Measurements from ENCODE around the gene CHRNB1. TPM values are rescaled to one million over a fixed set of nuclear protein-coding genes. Genes with fewer than 3 reads are reported as not detected.
A peak's percentile ranks its signal among the peaks of the same experiment; 100 is the strongest.

The CHRNB1 gene, protein sequence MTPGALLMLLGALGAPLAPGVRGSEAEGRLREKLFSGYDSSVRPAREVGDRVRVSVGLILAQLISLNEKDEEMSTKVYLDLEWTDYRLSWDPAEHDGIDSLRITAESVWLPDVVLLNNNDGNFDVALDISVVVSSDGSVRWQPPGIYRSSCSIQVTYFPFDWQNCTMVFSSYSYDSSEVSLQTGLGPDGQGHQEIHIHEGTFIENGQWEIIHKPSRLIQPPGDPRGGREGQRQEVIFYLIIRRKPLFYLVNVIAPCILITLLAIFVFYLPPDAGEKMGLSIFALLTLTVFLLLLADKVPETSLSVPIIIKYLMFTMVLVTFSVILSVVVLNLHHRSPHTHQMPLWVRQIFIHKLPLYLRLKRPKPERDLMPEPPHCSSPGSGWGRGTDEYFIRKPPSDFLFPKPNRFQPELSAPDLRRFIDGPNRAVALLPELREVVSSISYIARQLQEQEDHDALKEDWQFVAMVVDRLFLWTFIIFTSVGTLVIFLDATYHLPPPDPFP
- total RNA-seq = 4.9 TPM

GRCh38 chr17:7444682-7445618 lies at the start of gene CHRNB1:
CHRNB1 (plus strand) TSS chr17:7445061; CDS start chr17:7445128, 67 bp downstream.
- peak; percentile 19 for ATAC-seq

DNA sequence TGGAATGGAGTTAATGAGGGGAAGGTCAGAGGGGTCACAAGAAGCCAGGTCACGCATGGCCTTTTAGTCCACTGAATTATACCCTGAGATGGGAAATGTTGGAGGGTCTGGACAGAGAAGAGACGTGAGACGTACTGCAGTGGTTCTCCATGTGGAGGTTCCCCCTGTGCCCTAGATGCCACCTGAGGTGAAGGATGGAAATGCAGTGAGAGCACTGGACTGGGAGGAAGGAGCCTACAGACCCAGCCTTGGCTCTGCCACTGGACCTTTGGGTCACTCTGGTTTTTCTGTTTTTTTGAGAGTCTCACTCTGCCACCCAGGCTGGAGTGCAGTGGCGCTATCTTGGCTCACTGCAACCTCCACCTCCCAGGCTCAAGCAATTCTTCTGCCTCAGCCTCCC lies 48.7 kb upstream of the CHRNB1 start:
- ATAC-seq = no peak

DNA sequence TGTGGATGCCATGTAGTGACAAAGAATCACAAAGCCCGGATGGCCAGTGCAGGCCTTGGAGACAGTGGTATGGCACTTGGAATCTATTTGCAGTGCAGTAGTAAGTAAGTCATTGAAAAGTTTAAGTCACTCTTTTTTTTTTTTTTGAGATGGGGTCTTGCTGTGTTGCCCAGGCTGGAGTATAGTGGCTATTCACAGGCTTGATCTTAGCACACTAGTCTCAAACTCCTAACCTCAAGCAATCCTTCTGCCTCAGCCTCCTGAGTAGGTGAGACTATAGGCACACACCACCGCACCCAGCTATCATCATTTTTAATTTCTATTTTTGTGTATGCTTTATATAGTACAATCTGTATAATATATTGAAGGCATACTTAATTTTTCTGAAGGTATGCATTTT lies 46.2 kb upstream of the CHRNB1 start:
- no peak for ATAC-seq

DNA sequence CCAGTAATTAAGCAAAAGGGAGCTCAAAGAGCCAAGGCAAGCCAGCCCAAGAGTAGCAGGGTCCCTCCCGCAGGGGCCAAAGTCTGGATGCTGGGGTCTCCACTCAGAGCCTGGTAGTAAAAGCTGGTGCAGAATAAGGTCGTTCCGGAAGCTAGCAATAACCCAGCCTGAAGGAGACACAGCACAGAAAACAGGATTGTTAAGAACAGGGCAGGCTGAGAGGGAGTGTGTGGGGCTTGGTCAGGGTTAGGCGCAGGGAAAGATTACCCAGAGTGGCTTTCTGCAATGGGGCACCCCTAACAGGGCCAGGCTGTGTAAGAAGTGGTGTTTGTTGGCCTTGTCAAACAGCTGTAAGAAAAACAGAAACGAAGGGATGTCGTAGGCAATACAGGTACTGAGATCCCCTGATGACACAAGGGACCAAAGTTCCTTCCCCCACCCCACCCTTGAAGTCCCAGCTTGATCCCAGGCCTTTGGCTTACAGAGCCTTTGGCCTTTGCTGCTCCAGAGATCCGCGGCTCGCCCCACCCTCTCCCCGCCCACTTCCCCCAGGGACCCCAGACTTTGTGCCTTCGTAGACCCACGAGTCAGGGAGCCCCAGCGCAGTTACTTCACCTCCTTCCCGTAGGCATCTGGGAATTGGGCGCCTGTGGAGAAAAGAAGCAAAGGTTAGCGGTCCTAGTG lies 41.7 kb upstream of the CHRNB1 start:
- ATAC-seq = no peak

DNA sequence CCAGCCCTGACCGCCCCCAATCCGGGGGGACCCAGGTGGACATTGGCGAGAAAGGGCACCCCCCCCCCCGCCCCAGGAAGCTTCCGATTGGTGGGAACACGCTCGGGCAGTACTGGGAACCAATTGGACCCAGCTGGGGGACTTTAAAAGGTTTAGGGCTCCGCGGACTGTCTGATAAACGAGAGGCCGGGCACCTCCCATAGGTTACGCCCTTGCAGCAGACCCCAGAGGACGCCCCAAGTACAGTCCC lies 41.2 kb upstream of the CHRNB1 start:
- no peak for ATAC-seq

GRCh38 chr17:7403977-7404736 lies 40.7 kb upstream of the CHRNB1 start, which contains the start of gene TMEM256:
TMEM256 (minus strand) TSS chr17:7404097; CDS start chr17:7404084, 13 bp downstream.
- ATAC-seq = peak; percentile 92

DNA sequence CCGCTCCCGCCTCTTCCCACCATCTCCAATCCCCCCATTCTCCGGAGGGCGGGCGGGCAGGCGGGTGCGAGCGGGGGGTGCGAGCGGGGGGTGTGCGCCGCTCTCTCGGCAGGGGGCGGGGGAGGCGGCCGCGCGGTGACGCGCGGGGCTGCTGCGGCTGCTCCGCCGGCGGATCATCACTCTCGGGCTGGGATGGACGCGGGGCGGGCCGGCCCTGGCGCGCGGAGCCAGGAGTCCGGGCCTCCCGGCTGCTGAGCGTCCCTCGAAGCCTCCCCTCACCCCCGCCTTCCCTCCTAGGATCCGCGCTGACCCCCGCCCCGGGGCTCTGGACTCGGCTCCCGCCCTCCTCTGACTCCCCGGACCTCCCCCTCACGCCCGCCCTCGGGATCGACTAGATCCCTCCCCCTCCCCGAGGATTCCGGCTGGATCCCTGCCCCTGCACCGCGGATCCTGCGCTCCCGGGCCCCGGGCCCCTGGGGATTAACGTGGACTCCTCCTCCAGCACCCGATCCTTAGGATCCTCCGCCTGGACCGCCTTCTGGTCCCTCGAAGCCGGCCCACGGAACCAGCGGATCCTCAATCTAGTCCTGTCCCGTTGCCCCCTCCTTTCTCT lies 40.0 kb upstream of the CHRNB1 start:
- peak; percentile 40 for ATAC-seq

DNA sequence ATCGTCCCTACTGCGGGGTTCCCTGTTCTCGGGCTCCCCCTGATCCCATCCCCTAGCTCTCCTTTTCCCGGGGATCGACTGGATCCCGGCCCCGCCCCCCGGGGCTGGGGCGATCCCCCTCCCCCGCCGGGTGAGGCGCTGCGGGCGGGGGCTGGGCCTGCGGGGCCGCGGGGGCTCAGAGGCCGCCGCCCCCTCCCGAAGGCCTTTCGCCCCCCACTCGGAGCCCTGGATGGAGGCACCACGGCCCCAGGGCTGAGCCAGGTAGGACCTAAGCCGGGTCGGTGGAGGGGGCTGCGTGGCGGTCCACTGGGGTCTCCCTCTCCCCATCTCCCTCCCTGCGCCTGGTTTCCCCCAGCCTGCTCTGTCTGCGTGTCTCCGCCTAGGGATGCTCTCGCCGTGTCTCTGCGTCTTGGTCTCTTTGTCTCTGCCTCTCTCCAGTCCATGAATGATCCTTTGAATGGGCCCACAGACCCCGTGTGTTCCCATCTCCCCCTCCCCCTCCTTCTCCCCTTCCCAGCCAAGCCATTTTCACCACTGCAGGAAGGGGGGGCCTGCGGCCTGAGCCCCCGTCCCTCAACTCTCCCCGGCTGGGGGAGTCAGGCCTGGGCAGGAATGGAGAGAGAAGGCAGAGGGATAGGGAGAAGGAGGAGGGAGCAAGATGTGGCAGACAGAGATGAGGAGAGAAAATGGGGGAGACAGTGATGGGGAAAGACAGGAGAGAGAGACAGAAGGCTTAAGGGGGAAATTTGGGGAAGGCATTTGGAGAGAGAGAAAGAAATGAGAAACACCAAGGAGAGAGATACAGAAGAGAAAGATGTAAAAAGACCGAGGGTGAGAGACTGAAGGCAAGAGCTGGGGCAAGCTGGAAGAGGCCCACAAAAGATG lies 39.3 kb upstream of the CHRNB1 start:
- ATAC-seq = no peak

DNA sequence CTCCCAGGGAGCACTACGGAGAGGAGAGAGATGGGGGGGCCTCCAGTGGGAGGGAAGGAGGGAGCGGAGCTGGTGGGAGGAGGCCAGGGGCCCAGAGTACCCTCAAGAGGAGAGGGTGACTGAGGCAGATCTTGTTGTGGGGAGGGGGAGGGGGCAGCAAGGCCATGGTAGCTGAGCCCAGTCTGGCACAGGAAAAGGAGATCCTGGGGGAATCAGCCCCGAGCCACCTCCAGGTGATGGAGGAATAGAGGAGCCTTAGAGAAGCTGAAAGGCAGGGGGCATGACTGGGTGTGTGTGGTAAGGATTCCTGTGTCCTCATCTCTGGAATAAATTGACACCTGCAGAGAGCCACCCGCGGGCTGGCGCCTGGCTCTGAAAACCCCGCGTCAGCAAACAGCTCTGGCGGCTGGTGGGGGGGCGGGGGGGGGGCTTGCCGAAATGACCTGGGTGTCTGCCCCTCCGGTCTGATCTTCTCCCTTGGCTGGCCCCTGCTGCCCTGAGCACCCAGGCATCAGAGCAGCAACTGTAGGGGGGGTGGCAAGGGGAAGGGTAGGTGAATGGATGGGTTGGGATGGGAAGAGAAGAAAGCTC lies 38.5 kb upstream of the CHRNB1 start:
- ATAC-seq = no peak

GRCh38 chr17:7407082-7407481 lies 37.8 kb upstream of the CHRNB1 start:
- no peak for ATAC-seq

DNA sequence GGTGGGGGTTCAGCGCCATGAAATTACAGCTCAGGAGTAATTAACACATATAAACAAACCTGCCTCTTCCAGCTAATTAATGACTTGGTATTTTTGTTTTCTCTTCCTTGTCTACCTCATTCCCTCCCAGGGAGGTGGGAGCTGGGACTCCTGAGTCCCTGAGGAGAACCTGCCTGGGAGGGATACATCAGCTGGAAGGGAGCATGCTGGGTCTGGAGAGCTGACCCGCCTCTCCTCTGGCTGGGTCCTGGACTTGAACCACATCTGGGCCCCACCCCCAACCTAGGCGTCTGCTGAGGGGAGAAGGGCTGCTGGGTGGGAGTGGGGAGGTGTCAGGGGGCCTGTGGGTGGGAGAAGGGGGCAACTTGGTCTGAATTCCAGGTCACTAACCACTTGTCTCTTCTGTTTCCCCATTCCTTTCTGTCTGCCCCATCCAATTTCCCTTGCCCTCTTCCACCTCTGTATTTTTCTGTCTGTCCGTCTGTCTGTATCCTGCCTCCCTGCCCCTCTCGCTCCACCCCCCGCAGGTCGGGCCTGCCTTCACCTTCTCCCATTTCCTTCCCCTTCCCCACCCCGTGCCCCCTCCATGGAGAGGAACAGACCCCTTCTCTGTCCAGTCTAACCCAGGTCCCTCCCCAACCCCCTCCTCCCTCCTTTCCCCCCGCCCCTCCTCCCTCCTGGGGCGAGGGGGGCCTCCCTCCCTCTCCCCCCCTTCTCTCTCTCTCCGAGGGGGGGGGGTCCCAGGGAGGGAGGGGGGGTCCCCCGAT lies 37.2 kb upstream of the CHRNB1 start, which contains the start of gene NLGN2:
Gene NLGN2, plus strand, starts transcription at position 361 of the 767 bp plus-strand sequence. CDS start 411 bp downstream, outside the sequence.
- ATAC-seq = no peak

DNA sequence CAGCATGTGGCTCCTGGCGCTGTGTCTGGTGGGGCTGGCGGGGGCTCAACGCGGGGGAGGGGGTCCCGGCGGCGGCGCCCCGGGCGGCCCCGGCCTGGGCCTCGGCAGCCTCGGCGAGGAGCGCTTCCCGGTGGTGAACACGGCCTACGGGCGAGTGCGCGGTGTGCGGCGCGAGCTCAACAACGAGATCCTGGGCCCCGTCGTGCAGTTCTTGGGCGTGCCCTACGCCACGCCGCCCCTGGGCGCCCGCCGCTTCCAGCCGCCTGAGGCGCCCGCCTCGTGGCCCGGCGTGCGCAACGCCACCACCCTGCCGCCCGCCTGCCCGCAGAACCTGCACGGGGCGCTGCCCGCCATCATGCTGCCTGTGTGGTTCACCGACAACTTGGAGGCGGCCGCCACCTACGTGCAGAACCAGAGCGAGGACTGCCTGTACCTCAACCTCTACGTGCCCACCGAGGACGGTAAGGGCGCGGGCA lies 36.6 kb upstream of the CHRNB1 start:
- no peak for ATAC-seq

DNA sequence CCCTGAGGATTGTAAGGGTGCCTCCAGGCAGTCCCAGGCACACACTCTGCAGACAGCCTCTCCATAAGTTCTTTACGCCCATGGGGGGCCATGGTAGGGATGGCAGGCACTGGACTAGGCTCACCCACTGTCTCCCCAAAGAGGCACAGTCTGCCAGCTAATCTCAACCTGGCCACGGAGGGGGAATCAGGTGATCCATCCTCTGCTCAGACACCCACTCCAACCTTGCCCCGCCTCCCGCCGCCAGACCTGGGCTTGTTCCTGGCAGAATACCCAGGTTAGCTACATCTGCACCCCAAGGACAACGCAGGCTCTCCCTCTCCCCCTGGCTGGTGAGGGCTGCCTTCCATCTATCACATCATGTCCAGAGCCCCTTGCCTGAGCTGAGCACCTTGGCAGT lies 36.0 kb upstream of the CHRNB1 start:
- no peak for ATAC-seq

DNA sequence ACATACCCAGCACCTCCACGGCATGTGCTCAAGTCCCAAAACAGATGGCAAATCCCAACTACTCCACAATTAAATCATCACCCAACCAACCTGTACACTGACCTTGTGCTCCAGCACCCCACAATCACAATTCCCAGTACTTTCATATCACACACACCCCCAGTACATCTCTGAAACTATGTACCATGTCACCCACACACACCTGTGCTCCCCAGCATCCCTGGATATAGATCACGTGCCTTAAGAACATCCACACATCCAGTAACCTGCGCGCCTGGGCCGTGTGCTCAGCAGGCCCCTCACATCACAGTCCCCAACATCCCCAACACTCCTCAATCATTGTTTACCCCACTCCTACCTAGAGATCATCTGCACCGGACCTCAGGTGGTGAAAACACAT lies 35.1 kb upstream of the CHRNB1 start:
- ATAC-seq = no peak

DNA sequence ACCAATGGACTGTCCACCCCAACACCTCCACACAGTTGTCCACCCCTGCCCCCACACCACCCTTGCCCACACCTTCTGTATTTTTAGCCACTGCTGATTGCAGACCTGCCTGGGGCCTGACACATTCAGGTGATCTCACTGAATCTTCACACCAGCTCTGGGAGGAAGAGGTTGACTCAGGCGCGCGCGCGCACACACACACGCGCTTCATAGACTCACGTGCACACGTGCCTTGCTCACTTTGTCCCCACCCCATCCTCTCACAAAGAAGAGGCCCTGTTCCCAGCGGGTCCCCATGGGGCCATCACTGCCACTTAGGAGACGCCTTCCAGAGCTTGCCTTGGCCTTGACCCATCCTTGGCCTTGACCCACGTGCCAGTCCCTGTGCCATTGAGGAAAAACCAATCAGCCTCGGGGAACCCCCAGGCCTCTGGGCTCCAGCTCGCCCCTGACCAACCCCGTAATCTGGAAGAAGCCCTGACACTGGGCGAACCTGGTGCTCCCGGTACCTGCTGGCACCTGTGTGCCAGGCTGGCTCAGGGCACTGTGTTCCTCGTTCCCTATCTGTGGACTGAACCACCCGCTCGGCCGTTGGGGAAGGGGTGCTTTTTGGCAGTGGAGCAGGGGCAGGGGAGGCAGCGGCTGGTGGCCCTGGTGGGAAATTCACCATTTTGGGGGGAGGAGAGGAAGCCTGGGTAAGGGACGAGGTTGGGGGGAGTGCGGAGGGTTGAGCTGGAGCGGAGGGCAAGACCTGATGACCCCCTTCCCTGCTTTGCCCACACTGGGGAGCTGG lies 34.0 kb upstream of the CHRNB1 start:
- no peak for ATAC-seq

- ATAC-seq = no peak
Measured at GRCh38 chr17:7411427-7411750, 33.5 kb upstream of the CHRNB1 start.

DNA sequence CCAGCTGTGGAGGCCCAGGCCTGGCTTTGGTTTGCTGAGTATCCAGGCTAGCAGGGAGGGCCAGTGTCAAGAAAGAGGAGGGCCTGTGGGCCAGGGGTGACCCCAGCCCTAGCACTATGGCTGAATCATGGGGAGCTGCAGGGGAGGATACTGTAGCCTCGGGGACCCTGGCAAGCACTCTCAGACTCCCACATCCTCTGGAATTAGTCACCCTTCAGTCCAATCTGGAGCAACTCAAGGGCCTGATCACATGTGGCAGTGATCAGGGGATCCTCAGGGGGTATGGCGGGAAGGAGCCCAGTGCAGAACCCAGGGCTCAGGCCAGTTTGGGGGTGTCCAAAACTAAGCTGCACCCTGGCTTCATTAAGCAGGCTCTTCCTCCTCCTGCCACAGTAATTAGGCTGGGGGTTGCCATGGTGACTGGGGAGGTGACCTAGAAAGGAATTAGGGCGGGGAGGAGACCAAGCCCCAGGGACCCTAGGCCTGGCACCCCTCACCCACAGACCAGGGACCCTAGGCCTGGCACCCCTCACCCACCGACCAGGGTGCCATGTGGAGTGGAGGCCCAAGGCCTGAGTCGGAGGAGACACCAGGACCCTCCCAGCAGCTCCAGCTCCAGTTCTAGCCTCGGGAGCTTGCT lies 31.4 kb upstream of the CHRNB1 start:
- no peak for ATAC-seq

DNA sequence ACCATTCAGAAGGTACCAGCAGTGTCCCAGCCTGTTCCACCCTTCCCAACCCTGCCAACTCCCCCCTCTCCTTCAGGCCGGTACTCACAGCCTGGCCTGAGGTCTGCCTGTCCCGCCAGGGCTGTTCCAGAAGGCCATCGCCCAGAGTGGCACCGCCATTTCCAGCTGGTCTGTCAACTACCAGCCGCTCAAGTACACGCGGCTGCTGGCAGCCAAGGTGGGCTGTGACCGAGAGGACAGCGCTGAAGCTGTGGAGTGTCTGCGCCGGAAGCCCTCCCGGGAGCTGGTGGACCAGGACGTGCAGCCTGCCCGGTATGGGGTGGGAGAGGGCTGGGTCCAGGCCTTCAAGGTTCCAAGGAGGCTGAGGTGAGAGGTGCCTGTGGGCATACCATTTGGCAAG lies 30.0 kb upstream of the CHRNB1 start:
- ATAC-seq = no peak
